HEK293 (cell line): ENCODE measurements around the gene VPS18.
A peak's percentile ranks its signal among the peaks of the same experiment; 100 is the strongest.

Source experiments
- CTCF ChIA-PET: fragments of 350-600 bp; formaldehyde crosslinking; extraction: SDS; loops from one replicate; lab custom pipeline; 2021; ENCODE audit warnings: antibody characterized with exemption; lab: Yijun Ruan, JAX
- POLR2A ChIA-PET: fragments of 300-600 bp; formaldehyde crosslinking; extraction: SDS; loops from one replicate; lab custom pipeline; 2020; ENCODE audit warnings: antibody characterized with exemption, inconsistent platforms; lab: Yijun Ruan, JAX
- H3K27ac ChIP-seq: fragments of 200-500 bp; sonication (Bioruptor generic); 2 replicates; pipeline ENCODE4 v1.5.1; 2014; ENCODE audit warnings: low read depth, low read length, control low read depth, inconsistent platforms; ENCODE audit errors: extremely low read depth
- H3K36me3 ChIP-seq, 2 experiments: fragments of 200-500 bp in 1 of 2; sonication (Bioruptor generic) in 1 of 2; 1 replicate in 1 of 2; 2 replicates in 1 of 2; pipeline ENCODE4 v1.5.1; 2014 to 2017; ENCODE audit warnings: inconsistent platforms in 2 of 2, low read length in 2 of 2; ENCODE audit not compliant: control insufficient read depth in 2 of 2, insufficient read depth in 1 of 2
- H3K4me1 ChIP-seq: fragments of 200-500 bp; sonication (Bioruptor generic); 2 replicates; pipeline ENCODE4 v1.5.1; 2014; ENCODE audit warnings: mild to moderate bottlenecking, low read length, inconsistent platforms; ENCODE audit not compliant: control insufficient read depth, insufficient read depth
- H3K4me3 ChIP-seq: 2 replicates; pipeline ENCODE4 v1.5.1; 2011; ENCODE audit warnings: low read depth, mild to moderate bottlenecking, control low read depth, low read length, moderate library complexity
- H3K9me3 ChIP-seq: fragments of 200-500 bp; sonication (Bioruptor generic); 2 replicates; pipeline ENCODE4 v1.5.1; 2014; ENCODE audit warnings: low read depth, low read length, inconsistent platforms; ENCODE audit not compliant: control insufficient read depth, insufficient read depth
- HOXC10 ChIP-seq: sonication (generic); formaldehyde crosslinking; IDR thresholded peaks from 2 replicates; pipeline ENCODE4 v1.8.1; 2023; ENCODE audit warnings: mild to moderate bottlenecking, missing genetic modification reagents
- KLF9 ChIP-seq: fragments of 450-650 bp; formaldehyde crosslinking; IDR thresholded peaks from 2 replicates; pipeline ENCODE4 v1.5.1; 2016; ENCODE audit warnings: missing biosample characterization, missing genetic modification characterization, low read depth
- SETDB1 ChIP-seq: IDR thresholded peaks from one replicate; pipeline ENCODE4 v1.6.1; 2017; ENCODE audit warnings: mild to moderate bottlenecking, low read length, moderate library complexity, mixed read lengths; ENCODE audit not compliant: insufficient read length
- ZBTB11 ChIP-seq: fragments of 450-650 bp; formaldehyde crosslinking; conservative IDR thresholded peaks from 2 replicates; pipeline ENCODE4 v1.5.1; 2016; ENCODE audit warnings: low read depth, missing biosample characterization, missing genetic modification characterization
- ZBTB20 ChIP-seq: fragments of 450-650 bp; formaldehyde crosslinking; IDR thresholded peaks from 2 replicates; pipeline ENCODE4 v1.5.1; 2016; ENCODE audit warnings: missing biosample characterization, missing genetic modification characterization
- ZNF114 ChIP-seq: fragments of 450-650 bp; formaldehyde crosslinking; IDR thresholded peaks from 2 replicates; pipeline ENCODE4 v1.5.0; 2017; ENCODE audit warnings: missing biosample characterization, missing genetic modification characterization
- ZNF223 ChIP-seq: fragments of 450-650 bp; formaldehyde crosslinking; IDR thresholded peaks from 2 replicates; pipeline ENCODE4 v1.5.1; 2016; ENCODE audit warnings: missing biosample characterization, missing genetic modification characterization
- ZNF274 ChIP-seq, 2 experiments: fragments of 200-500 bp in 1 of 2; fragments of 450-650 bp in 1 of 2; sonication (Bioruptor generic) in 1 of 2; formaldehyde crosslinking in 1 of 2; IDR thresholded peaks; 2 replicates each; pipeline versions ENCODE4 v1.5.1 to v1.6.1; 2014 to 2016; ENCODE audit warnings: borderline replicate concordance in 1 of 2, inconsistent platforms in 1 of 2, low read length in 1 of 2, missing biosample characterization in 1 of 2, missing genetic modification characterization in 1 of 2
- ZNF362 ChIP-seq: fragments of 450-650 bp; formaldehyde crosslinking; IDR thresholded peaks from 2 replicates; pipeline ENCODE4 v1.5.1; 2016; ENCODE audit warnings: missing biosample characterization, missing genetic modification characterization
- ZNF488 ChIP-seq: fragments of 450-650 bp; formaldehyde crosslinking; IDR thresholded peaks from 2 replicates; pipeline ENCODE4 v1.5.1; 2016; ENCODE audit warnings: missing biosample characterization, missing genetic modification characterization
- ZNF521 ChIP-seq: fragments of 450-650 bp; formaldehyde crosslinking; IDR thresholded peaks from 2 replicates; pipeline ENCODE4 v1.5.1; 2017; ENCODE audit warnings: missing biosample characterization, mild to moderate bottlenecking, missing genetic modification characterization
- ZNF670 ChIP-seq: fragments of 450-650 bp; formaldehyde crosslinking; IDR thresholded peaks from 2 replicates; pipeline ENCODE4 v1.5.1; 2016; ENCODE audit warnings: missing biosample characterization, missing genetic modification characterization, low read depth
- ZNF777 ChIP-seq: fragments of 450-650 bp; formaldehyde crosslinking; IDR thresholded peaks from 2 replicates; pipeline ENCODE4 v1.5.1; 2017; ENCODE audit warnings: missing biosample characterization, missing genetic modification characterization, borderline replicate concordance
- ZNF830 ChIP-seq: fragments of 450-650 bp; IDR thresholded peaks from 2 replicates; pipeline ENCODE4 v1.5.0; 2018; ENCODE audit warnings: missing biosample characterization, missing genetic modification characterization, low read depth, mild to moderate bottlenecking, moderate library complexity

Gene VPS18

GRCh38 chr15:40893733-40894680, at the start of gene VPS18 (continued):
- TF ChIP-seq ZBTB11 (tag by site-specific recombination) (peak; percentile 61), KLF9 (tag by site-specific recombination) (peak; percentile 76), ZBTB20 (tag by site-specific recombination) (peak; percentile 40; the same call in 1 of the 2 replicates), ZNF488 (tag by site-specific recombination) (no peak)
- TF ChIP-seq, all 188 proteins: peak for 31

- no peak for TF ChIP-seq HOXC10 (CRISPR knock-in tag)
- TF ChIP-seq ZNF521 (tag by site-specific recombination) = no peak
- no peak for TF ChIP-seq ZNF830 (tag by site-specific recombination)
- no peak for TF ChIP-seq ZNF670 (tag by site-specific recombination)
- TF ChIP-seq SETDB1 = no peak
- TF ChIP-seq ZNF114 (tag by site-specific recombination) = no peak
- no peak overlapping the region; the same call in 1 of the 2 replicates for H3K27ac ChIP-seq
- CTCF ChIA-PET = interaction anchor here (0.6 to 2.7 kb wide), 9 partner anchors 10 to 98 kb away, joined by 3 to 24 read pairs (median 3); partner anchors contain the start of gene VPS18
- H3K4me3 ChIP-seq = peak overlapping the region; percentile 44
- peaks cover 3% of the 10 kb centered on the region; the same call in 1 of the 2 replicates for H3K4me1 ChIP-seq
- H3K36me3 ChIP-seq = no peaks in the 10 kb centered on the region; a peak in 1 of 3 replicates
- H3K9me3 ChIP-seq = no peaks in the 10 kb centered on the region
- POLR2A ChIA-PET = interaction anchor here (1.0 to 1.4 kb wide), 4 partner anchors 13 to 50 kb away, joined by 3 to 7 read pairs (median 6); partner anchors contain the start of genes DNAJC17, RHOV, VPS18 and ZFYVE19
These were observed 49.6 kb upstream of the VPS18 start for GRCh38 chr15:40844696-40845030.

GRCh38 chr15:40845036-40845435, 49.2 kb upstream of the VPS18 start:
- TF ChIP-seq ZNF274 (IDR thresholded peaks at IDR 0.05; ENCODE audit: low read length) = no peak
- no peak for TF ChIP-seq ZNF274 (tag by site-specific recombination; IDR thresholded peaks at IDR 0.05; ENCODE audit: borderline replicate concordance)
- no peak for TF ChIP-seq ZNF777 (tag by site-specific recombination)
- peak; percentile 89; the same call in 1 of the 2 replicates for TF ChIP-seq ZNF362 (tag by site-specific recombination)
- no peak for TF ChIP-seq ZNF223 (tag by site-specific recombination)
- Histone ChIP-seq H3K36me3 (no peaks in the 10 kb centered on the region; a peak in 1 of 3 replicates), H3K9me3 (no peaks in the 10 kb centered on the region), H3K27ac (no peak overlapping the region), H3K4me1 (peaks cover 3% of the 10 kb centered on the region; the same call in 1 of the 2 replicates), H3K4me3 (peak overlapping the region; percentile 44)
- POLR2A ChIA-PET = interaction anchor here (1.1 to 1.4 kb wide), 3 partner anchors 29 to 49 kb away, joined by 3 to 7 read pairs (median 5); partner anchors contain the start of genes DNAJC17, RHOV, VPS18 and ZFYVE19
- CTCF ChIA-PET = interaction anchor here (0.6 to 2.7 kb wide), 6 partner anchors 12 to 95 kb away, joined by 3 to 24 read pairs (median 3); partner anchors contain the start of gene VPS18
